Suppressor macrophage (primary cell): Measurements from ENCODE around the gene SETD3.
A peak's percentile ranks its signal among the peaks of the same experiment; 100 is the strongest.

ENCODE experiments used
- DNase-seq, 4 experiments: peaks; one replicate each; pipeline ENCODE4 v3.0.0-alpha.2; 2020 to 2022

SETD3 gene

GRCh38 chr14:99459481-99460100, 21.1 kb downstream of the SETD3 start:
- DNase-seq: no peak

GRCh38 chr14:99454246-99454645, 26.4 kb downstream of the SETD3 start:
- DNase-seq: no peak

GRCh38 chr14:99452968-99453367, 27.7 kb downstream of the SETD3 start:
- DNase-seq: no peak

- no peak for DNase-seq
Observed at GRCh38 chr14:99451234-99451633, 29.4 kb downstream of the SETD3 start.

DNA sequence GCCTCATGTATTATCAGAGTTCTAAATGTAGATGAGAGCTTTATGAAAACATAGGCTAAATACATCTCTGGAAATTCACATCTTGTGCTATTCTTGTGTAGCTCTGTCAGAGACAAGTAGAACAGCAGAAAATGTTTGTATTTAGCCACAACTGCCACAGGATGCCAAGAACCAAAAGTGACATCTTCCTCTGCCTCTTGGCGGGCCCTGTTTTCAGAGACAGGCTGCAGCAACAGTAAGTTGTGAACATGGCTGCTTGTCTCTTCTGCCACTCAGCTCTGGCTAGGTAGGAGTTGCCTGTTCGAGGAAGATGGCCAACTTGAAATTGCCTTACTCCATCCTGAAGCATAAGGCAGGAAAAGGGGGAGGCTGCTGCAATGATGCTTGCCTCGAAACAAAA, 30.4 kb downstream of the SETD3 start:
- no peak for DNase-seq

- DNase-seq: no peak
Observed at GRCh38 chr14:99447739-99448138, 32.9 kb downstream of the SETD3 start.

DNA sequence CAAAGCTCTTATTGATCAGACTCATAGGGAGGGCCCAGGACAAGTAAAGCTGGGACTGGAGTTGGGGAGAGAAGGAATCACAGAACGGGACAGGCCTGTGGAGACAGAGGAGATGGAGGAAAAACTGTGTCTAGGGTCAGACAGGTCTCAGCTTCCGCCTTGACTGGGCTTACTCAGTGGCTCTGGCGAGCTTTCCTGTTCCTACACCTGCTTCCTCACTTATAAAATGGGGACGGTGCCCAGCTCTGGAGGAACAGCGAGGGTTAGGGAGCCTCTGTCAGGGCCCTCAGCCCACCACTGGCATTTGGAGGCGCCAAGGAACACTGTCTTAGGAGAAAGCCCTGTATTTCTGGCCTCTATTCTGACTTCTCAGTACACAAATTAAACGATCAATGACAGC, 34.7 kb downstream of the SETD3 start:
- no peak for DNase-seq

- no peak for DNase-seq
Observed at GRCh38 chr14:99441918-99442317, 38.7 kb downstream of the SETD3 start.

- DNase-seq: no peak
Observed at GRCh38 chr14:99441157-99441870, 39.3 kb downstream of the SETD3 start.

DNA sequence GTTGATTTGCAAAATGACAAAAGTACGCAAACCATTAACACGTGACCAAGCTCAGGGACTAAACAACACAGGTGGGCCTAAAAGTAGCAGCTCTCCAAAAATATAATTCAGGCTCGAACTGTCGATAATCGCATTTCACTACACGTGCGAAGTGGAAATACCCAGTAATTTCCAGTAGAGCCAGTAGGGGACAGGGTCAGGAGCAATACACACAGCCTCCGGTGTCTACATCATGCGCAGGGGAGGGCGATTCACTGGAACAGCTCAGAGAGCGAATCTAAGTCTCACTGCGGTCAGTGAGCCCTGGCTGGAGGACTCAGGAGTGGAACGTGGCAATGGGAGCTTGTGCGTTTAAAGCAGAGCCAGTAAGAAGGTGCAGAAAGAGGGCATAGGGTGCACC, 40.4 kb downstream of the SETD3 start:
- no peak for DNase-seq

GRCh38 chr14:99437706-99438105, 43.0 kb downstream of the SETD3 start:
- no peak for DNase-seq

DNA sequence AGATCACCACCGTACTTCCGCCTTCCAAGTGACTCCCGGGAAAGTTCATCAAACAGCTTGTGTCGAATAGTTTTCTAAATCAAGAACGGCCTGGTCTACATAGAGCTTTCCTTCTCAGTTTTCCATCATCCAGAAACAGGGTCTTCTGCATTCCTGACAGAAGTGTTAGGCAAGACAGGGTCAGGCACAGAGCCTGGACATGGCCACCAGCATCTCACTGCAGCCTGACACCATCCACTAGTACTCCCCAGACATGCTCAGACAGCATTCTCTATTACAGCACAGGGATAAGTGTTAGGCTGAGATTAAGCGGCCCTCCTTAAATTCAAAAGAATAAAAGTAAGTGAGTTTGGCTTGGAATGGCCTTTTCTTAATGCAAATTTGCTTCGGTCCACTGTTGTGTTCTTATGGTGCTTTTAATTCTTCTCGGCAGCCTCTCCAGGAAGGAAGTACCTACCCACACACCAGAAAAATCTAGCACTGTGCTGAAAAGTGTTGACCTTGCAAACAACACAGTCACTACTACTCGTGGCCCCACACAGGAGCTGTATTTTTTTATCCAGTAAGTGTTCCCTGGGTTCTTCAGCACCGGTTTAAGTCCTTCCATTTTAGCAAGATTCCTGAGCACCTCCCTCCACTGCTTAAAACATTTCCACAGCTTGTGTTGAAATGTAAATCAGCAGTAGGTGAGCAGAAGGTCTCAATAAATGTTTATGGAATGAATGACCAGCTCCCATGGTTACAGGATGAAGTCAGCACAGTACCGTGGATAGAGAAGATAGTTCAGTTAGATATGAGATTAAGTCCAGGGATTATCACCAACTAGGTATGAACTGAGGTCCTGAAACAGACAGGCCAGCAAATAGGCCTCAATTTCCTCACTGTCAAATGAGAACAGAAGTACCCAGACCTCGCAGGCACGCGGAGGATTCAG, 44.1 kb downstream of the SETD3 start:
- DNase-seq: peak; percentile 29 to 63 (median 54)

DNA sequence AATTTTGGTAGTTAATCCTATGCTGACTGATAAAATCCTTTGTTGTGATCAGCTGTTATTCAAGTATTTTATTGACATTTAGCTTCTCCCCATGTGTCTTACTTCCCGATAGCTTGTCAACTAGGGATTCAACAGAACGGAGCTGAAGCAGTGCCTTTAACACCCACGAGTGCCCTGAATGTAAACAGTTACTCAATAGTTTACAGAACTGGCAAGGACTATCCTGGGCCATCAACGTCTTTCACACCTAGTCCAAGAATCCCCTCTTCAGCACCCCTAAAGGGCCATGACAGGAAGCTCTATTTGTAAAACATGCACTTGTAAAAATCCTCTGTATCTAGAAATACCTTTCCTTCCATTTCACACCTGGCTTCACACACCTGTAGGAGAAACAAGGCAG, 45.3 kb downstream of the SETD3 start:
- no peak for DNase-seq

DNA sequence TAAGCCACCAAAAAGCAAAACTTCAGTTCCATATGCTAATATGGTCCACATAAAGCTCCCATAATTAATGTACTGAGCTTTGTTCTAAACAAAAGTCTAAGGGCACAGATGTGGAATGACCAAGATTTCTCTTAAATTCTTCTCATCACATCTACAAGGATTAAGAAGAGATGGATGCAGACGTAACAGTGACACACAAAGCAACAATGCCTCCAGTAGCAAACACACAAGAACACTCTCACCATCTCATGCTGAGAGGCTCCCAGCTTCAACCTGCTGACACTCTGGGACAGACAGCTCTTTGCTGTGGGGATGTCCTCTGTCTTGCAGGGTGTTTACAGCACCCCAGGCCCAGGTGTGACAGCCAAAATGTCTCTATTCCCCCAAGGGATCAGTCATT, 48.2 kb downstream of the SETD3 start:
- no peak for DNase-seq

DNA sequence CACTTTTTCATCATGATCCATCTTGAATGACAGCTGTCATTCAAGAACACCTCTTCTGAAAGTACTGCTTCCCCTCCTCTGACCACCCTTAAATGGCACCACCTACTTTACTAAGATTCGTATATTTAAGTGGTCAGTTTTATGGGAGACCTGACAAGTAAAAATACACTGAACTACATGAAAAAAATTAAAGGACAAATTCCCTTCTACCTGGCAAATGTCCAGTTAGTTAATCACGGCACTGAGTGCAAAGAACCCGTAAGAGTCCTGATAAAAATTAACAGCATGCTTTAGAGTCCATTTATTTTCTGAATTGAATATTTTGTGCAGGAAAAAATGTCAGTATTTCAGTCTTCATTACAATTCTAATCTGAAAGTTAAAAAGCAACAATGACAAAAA, 48.7 kb downstream of the SETD3 start:
- DNase-seq: no peak

GRCh38 chr14:99430491-99430890, 50.2 kb downstream of the SETD3 start:
- DNase-seq: no peak

GRCh38 chr14:99427632-99428300, 52.9 kb downstream of the SETD3 start:
- DNase-seq: no peak

DNA sequence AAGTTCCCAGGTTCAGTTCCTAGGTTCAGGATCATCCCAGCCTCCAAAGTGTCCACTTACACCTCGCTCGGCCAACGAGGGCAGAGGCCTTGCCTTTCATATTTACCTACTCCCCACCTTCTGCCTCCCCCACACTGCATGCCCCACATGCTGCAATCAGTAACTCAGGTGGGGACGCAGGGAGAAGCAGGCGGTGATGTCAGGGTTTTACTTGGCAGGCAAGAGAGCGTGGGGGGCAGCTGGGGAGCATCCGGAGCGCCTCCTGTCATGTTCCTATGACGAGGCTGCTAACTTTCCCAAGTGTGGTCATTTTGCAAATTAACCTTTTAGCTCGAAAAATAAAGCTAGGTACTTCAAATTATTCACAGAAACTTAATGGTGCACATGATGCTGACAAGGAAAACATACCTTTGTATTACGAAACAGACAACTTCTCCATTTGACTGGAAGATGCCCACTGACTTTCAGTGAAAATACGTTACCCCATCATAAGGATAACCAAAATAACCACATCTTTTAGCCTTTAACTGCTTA, 53.8 kb downstream of the SETD3 start:
- DNase-seq: no peak

- DNase-seq: no peak
Observed at GRCh38 chr14:99426265-99426664, 54.4 kb downstream of the SETD3 start.

DNA sequence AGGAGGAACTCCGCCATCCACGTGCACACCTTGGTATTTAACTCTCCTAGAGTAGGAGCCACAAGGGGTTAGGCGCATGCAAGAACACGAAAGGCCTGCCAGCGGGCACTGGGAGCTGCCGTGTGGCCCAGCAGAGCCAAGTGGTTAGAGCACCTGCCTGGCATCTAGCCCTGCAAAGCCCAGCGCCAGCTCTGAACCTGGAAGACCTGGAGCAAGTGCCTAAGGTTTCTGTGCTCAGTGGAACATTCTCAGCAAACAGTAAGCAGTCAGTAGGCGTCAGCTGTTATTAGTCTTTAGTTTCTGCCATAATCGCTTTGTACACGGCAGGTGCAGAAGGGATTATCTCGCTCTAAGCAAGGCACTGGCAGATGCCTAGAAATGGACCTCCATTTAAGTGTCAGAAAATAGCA, 55.4 kb downstream of the SETD3 start:
- no peak for DNase-seq

DNA sequence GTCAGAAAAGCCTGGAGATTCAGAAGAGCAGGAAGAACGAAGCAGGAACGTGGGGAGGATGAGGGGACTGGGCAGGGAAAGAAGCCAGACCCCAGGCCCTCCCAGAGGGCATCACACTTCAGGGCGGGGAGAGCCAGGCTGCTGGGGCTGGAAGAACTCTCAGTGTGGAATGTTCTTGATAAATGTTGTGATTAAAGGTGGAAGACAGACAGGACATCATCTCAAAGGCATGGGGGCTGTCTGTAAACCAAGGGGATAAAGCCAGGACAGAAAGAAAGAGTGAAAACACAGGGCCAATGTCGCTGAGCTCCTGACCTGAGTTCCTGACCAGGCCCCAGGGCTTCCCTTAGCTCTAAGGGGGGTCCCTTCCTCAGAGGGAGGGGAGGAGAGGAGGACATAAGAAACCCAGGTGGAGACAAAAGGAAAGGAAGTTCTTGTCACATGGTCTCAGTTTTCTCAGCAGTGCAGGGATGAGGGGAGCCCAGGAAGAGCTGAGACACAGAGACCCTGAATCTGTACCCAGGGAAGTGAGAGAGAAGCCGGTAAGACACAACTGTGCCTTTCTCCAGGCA, 56.3 kb downstream of the SETD3 start:
- no peak for DNase-seq

GRCh38 chr14:99423434-99423833, 57.2 kb downstream of the SETD3 start:
- DNase-seq: no peak
